SK-N-SH (cell line): ENCODE measurements around the gene PRKACA. TPM values are rescaled to one million over a fixed set of nuclear protein-coding genes. Genes with fewer than 3 reads are reported as not detected.

Experiments used
- CTCF ChIA-PET: fragments of 300-600, 350-600 bp; formaldehyde crosslinking; extraction: SDS; loops from one replicate; lab custom pipeline; 2021; lab: Yijun Ruan, JAX
- POLR2A ChIA-PET: fragments of 350-600 bp; sonication (Branson Sonifier 250); formaldehyde crosslinking; extraction: SDS; loops from one replicate; lab custom pipeline; 2020; ENCODE audit warnings: antibody characterized with exemption, inconsistent platforms; lab: Yijun Ruan, JAX
- DNase-seq: peaks from one replicate; pipeline ENCODE4 v3.0.0; 2012
- H2AFZ ChIP-seq: fragments of 200-600 bp; sonication (generic); 2 replicates; pipeline ENCODE4 v1.8.1; 2016; ENCODE audit warnings: antibody characterized with exemption, mild to moderate bottlenecking, low read depth
- H3F3A ChIP-seq: fragments of 200-600 bp; sonication (generic); replicated peaks from 2 replicates; pipeline ENCODE3; 2016; ENCODE audit warnings: antibody characterized with exemption, mild to moderate bottlenecking; ENCODE audit not compliant: insufficient read depth
- H3K27ac ChIP-seq, 2 experiments: fragments of 200-500 bp in 1 of 2; fragments of 200-600 bp in 1 of 2; sonication (Bioruptor generic) in 1 of 2; sonication (generic), shearing (Covaris generic) in 1 of 2; 2 replicates each; pipeline versions ENCODE4 v1.5.1 to v1.6.1; 2014 to 2016; ENCODE audit warnings: low read depth in 2 of 2, inconsistent platforms in 1 of 2, low read length in 1 of 2, mild to moderate bottlenecking in 1 of 2, mixed read lengths in 1 of 2
- H3K27me3 ChIP-seq: fragments of 200-600 bp; sonication (generic), shearing (Covaris generic); 2 replicates; pipeline ENCODE4 v1.6.1; 2016; ENCODE audit warnings: mixed run types; ENCODE audit not compliant: insufficient read depth
- H3K36me3 ChIP-seq, 2 experiments: fragments of 200-500 bp in 1 of 2; fragments of 200-600 bp in 1 of 2; sonication (Bioruptor generic) in 1 of 2; sonication (generic) in 1 of 2; replicated peaks in 1 of 2; 2 replicates each; pipeline versions ENCODE3 to v1.5.1; 2014 to 2016; ENCODE audit warnings: low read length in 1 of 2, mild to moderate bottlenecking in 1 of 2; ENCODE audit not compliant: insufficient read depth in 2 of 2, control insufficient read depth in 1 of 2
- H3K4me1 ChIP-seq, 2 experiments: fragments of 200-500 bp in 1 of 2; fragments of 200-600 bp in 1 of 2; sonication (Bioruptor generic) in 1 of 2; sonication (generic), shearing (Covaris generic) in 1 of 2; 2 replicates each; pipeline versions ENCODE4 v1.5.1 to v1.6.1; 2014 to 2016; ENCODE audit warnings: low read depth in 1 of 2, low read length in 1 of 2, mixed run types in 1 of 2; ENCODE audit not compliant: insufficient read depth in 2 of 2, control insufficient read depth in 1 of 2
- H3K4me2 ChIP-seq: fragments of 200-600 bp; sonication (generic), shearing (Covaris generic); 2 replicates; pipeline ENCODE4 v1.6.1; 2017; ENCODE audit warnings: mixed run types
- H3K4me3 ChIP-seq, 2 experiments: fragments of 200-500 bp in 1 of 2; fragments of 200-600 bp in 1 of 2; sonication (Bioruptor generic) in 1 of 2; sonication (generic), shearing (Covaris generic) in 1 of 2; 2 replicates each; pipeline versions ENCODE4 v1.5.1 to v1.8.1; 2014 to 2016; ENCODE audit warnings: low read depth in 2 of 2, inconsistent platforms in 1 of 2, low read length in 1 of 2, mild to moderate bottlenecking in 1 of 2, mixed read lengths in 1 of 2, moderate library complexity in 1 of 2
- H3K79me2 ChIP-seq: fragments of 200-600 bp; sonication (generic); 2 replicates; pipeline ENCODE4 v1.8.1; 2017; ENCODE audit warnings: mild to moderate bottlenecking; ENCODE audit not compliant: insufficient read depth
- H3K9ac ChIP-seq: fragments of 200-600 bp; sonication (generic); 2 replicates; pipeline ENCODE4 v1.6.1; 2017; ENCODE audit warnings: mixed run types
- H3K9me2 ChIP-seq: fragments of 200-600 bp; sonication (generic); 2 replicates; pipeline ENCODE4 v1.6.1; 2017; ENCODE audit warnings: mixed run types
- H3K9me3 ChIP-seq: fragments of 200-600 bp; sonication (generic); 2 replicates; pipeline ENCODE4 v1.6.1; 2017; ENCODE audit warnings: mixed run types, mild to moderate bottlenecking, moderate library complexity
- H4K20me1 ChIP-seq: fragments of 200-600 bp; sonication (generic); 2 replicates; pipeline ENCODE4 v1.6.1; 2017; ENCODE audit warnings: mild to moderate bottlenecking, mixed run types; ENCODE audit not compliant: insufficient read depth
- CTCF ChIP-seq: fragments of 200-600 bp; sonication (generic); IDR thresholded peaks from 2 replicates; pipeline ENCODE4 v1.6.1; 2017; ENCODE audit warnings: antibody characterized with exemption, mild to moderate bottlenecking, moderate library complexity
- ELF1 ChIP-seq: IDR thresholded peaks from 2 replicates; pipeline ENCODE4 v1.4.0; 2012
- EP300 ChIP-seq, 2 experiments: IDR thresholded peaks; 2 replicates each; pipeline versions ENCODE4 v1.4.0 to v1.6.1; 2012; ENCODE audit warnings: borderline replicate concordance in 1 of 2, low read depth in 1 of 2, low read length in 1 of 2
- EZH2phosphoT487 ChIP-seq: fragments of 200-600 bp; sonication (generic); IDR thresholded peaks from 2 replicates; pipeline ENCODE4 v1.6.1; 2017; ENCODE audit warnings: low read depth, mixed run types, mild to moderate bottlenecking, antibody characterized with exemption, moderate library complexity, borderline replicate concordance
- FOXJ3 ChIP-seq: sonication (generic); formaldehyde crosslinking; IDR thresholded peaks from 2 replicates; pipeline ENCODE4 v1.5.1; 2020; ENCODE audit warnings: mild to moderate bottlenecking, missing genetic modification reagents
- FOXM1 ChIP-seq: IDR thresholded peaks from 2 replicates; pipeline ENCODE4 v1.4.0; 2012; ENCODE audit warnings: low read depth, mild to moderate bottlenecking
- GATA2 ChIP-seq: sonication (generic); formaldehyde crosslinking; IDR thresholded peaks from 2 replicates; pipeline ENCODE4 v1.5.0; 2020; ENCODE audit warnings: mild to moderate bottlenecking, missing genetic modification reagents
- IRF3 ChIP-seq: fragments of 150-350 bp; IDR thresholded peaks from 2 replicates; pipeline ENCODE4 v1.6.1; 2016; ENCODE audit warnings: mild to moderate bottlenecking, low read depth, low read length
- JUND ChIP-seq: IDR thresholded peaks from 2 replicates; pipeline ENCODE4 v1.4.0; 2012
- MEF2A ChIP-seq: IDR thresholded peaks from 2 replicates; pipeline ENCODE4 v1.4.0; 2012; ENCODE audit warnings: low read depth, borderline replicate concordance
- NRF1 ChIP-seq: IDR thresholded peaks from 2 replicates; pipeline ENCODE4 v1.6.1; 2012; ENCODE audit warnings: low read depth, mild to moderate bottlenecking, low read length
- PBX3 ChIP-seq: IDR thresholded peaks from 2 replicates; pipeline ENCODE4; 2012
- POLR2AphosphoS5 ChIP-seq: IDR thresholded peaks from 2 replicates; pipeline ENCODE4 v1.6.1; 2012; ENCODE audit warnings: low read depth, low read length
- REST ChIP-seq: IDR thresholded peaks from 2 replicates; pipeline ENCODE4 v1.6.1; 2012; ENCODE audit warnings: mild to moderate bottlenecking, low read depth, low read length, moderate library complexity
- SIN3A ChIP-seq: IDR thresholded peaks from 2 replicates; pipeline ENCODE4 v1.6.1; 2012; ENCODE audit warnings: low read depth, mild to moderate bottlenecking, low read length, moderate library complexity, borderline replicate concordance
- USF1 ChIP-seq: IDR thresholded peaks from 2 replicates; pipeline ENCODE4 v1.4.0; 2012; ENCODE audit warnings: low read depth, borderline replicate concordance
- USF2 ChIP-seq: fragments of 150-350 bp; IDR thresholded peaks from 2 replicates; pipeline ENCODE4 v1.6.1; 2017; ENCODE audit warnings: antibody characterized with exemption, low read length, low read depth, borderline replicate concordance
- ZBTB33 ChIP-seq: IDR thresholded peaks from 2 replicates; pipeline ENCODE4 v1.4.0; 2012; ENCODE audit warnings: low read depth, borderline replicate concordance
- WGBS: methylation state at CpG from one replicate; pipeline ENCODE4 v1.1.6; 2017; ENCODE audit warnings: low lambda C conversion rate; 5-methylcytosine and 5-hydroxymethylcytosine counted together
- polyA plus RNA-seq, 3 experiments: library from polyadenylated mRNA; depleted of rRNA; stranded (reverse); fragments of >200 nt; gene quantifications; 2 replicates each; pipeline ENCODE4 v1.2.3, GENCODE V29; 2012

PRKACA gene
- polyA plus RNA-seq, 1 of the 3 experiments (the other 2 are of a cell fraction) = 48.4 TPM

GRCh38 chr19:14063105-14063504 is 54.5 kb downstream of the PRKACA start:
- H3K27ac ChIP-seq = no peak overlapping the region
- H3K79me2 ChIP-seq = no peaks in the 10 kb centered on the region
- H3K9me2 ChIP-seq = no peaks in the 10 kb centered on the region
- no peaks in the 10 kb centered on the region for H3K36me3 ChIP-seq
- H3F3A ChIP-seq = no peaks in the 10 kb centered on the region
- no peak overlapping the region for H3K4me2 ChIP-seq
- H3K4me1 ChIP-seq = peaks cover 6 to 8% of the 10 kb centered on the region in 2 experiments; a peak in 2 of 4 replicates
- H3K27me3 ChIP-seq = no peaks in the 10 kb centered on the region
- H3K9ac ChIP-seq = no peak overlapping the region
- no peak for DNase-seq
- ChIA-PET POLR2A (no interaction called here), CTCF (interaction anchor here (8.1 kb wide), 1 partner anchor 8 kb away, joined by 146 read pairs; the partner anchor contains the start of gene MISP3)
- no peaks in the 10 kb centered on the region for H3K9me3 ChIP-seq
- H3K4me3 ChIP-seq = no peak overlapping the region
- TF ChIP-seq MEF2A (no peak), FOXJ3 (CRISPR knock-in tag) (no peak), EZH2phosphoT487 (no peak), GATA2 (CRISPR knock-in tag) (no peak), EP300 (IDR thresholded peaks at IDR 0.05; ENCODE audit: borderline replicate concordance in 1 of 2, low read depth in 1 of 2, low read length in 1 of 2) (no peak), PBX3 (no peak), JUND (no peak), FOXM1 (no peak), ZBTB33 (no peak), USF1 (no peak), IRF3 (no peak), NRF1 (no peak), ELF1 (no peak), USF2 (no peak), POLR2AphosphoS5 (no peak), SIN3A (no peak), REST (no peak), CTCF (no peak)
- WGBS = 47% methylated on average over 7 of the region's 7 CpGs
- no peaks in the 10 kb centered on the region for H4K20me1 ChIP-seq
- no peak overlapping the region for H2AFZ ChIP-seq
